Muscle layer of colon (tissue), 2 donors: ENCODE measurements around the gene MS4A4A.

Source experiments
- H3K27ac ChIP-seq: one replicate; pipeline ENCODE4 v1.7.0; 2013; ENCODE audit warnings: low read depth, mild to moderate bottlenecking, low read length, moderate library complexity
- H3K27me3 ChIP-seq, 2 donors: one replicate each; pipeline ENCODE4 v1.7.0; 2013; ENCODE audit warnings: low read length in 2 of 2, mild to moderate bottlenecking in 2 of 2; ENCODE audit not compliant: insufficient read depth in 2 of 2, control insufficient read depth in 1 of 2
- H3K36me3 ChIP-seq: one replicate; pipeline ENCODE4 v1.7.0; 2013; ENCODE audit warnings: mild to moderate bottlenecking, low read length; ENCODE audit not compliant: insufficient read depth
- H3K4me1 ChIP-seq: one replicate; pipeline ENCODE4 v1.7.0; 2013; ENCODE audit warnings: mild to moderate bottlenecking, low read length; ENCODE audit not compliant: insufficient read depth
- H3K4me3 ChIP-seq, 2 donors: one replicate each; pipeline ENCODE4 v1.7.0; 2013; ENCODE audit warnings: low read length in 2 of 2, low read depth in 1 of 2, mild to moderate bottlenecking in 1 of 2, moderate library complexity in 1 of 2
- H3K9ac ChIP-seq: one replicate; pipeline ENCODE4 v1.7.0; 2013; ENCODE audit warnings: low read length
- H3K9me3 ChIP-seq: one replicate; pipeline ENCODE4 v1.7.0; 2013; ENCODE audit warnings: mild to moderate bottlenecking, low read length
- donor health status: abdominal sarcoma.
- donor health status: Adenocarcinoma of cecum.

The MS4A4A gene

DNA sequence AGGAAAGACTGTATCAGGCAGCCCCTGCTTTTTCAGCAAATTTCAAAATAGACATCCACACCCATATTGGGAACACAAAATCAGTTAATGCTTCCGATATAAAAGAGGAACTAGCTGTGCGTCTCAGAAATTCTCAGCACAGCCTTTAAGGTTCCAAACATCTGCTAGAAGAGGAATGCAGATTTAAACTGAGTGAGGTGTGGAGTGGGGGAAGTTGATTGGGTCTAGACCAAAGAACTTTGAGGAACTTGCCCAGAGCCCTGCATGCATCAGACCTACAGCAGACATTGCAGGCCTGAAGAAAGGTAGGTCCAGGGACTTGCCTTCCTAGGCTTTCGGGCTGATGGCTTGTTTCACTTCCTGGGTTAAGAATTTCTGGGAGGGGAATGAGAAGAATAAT is at the start of gene MS4A4A:
Gene MS4A4A (plus strand): TSS at position 255 of the 400 bp plus-strand sequence. CDS start 10 bp downstream, at position 265.
- Histone ChIP-seq H3K9me3 (no peaks in the 10 kb centered on the region), H3K9ac (no peak within 1 kb of the TSS), H3K27me3 (no peaks in the 10 kb centered on the region), H3K4me3 (no peak within 1 kb of the TSS), H3K27ac (no peak within 1 kb of the TSS), H3K4me1 (no peaks in the 10 kb centered on the region), H3K36me3 (no peaks in the 10 kb centered on the region)

DNA sequence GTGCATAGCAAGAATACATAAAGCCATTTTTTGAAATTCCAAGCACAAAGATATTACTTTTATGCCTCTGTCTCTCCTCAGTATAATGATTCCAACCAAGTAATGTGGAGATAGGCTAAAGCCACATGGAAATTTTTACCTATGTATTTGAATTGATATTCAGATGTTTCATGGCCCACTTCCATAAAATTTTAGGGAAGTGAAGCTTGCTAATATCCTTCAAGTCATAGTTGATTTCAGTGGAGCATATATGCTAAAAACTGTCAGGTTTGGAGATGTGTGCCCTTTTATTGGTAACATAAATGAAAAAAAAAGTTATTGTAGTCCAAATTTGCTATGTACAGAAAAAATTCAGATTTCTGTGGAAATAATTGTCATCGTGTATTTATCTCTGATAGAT is 49.8 kb upstream of the MS4A4A start:
- H3K9me3 ChIP-seq: no peaks in the 10 kb centered on the region
- no peaks in the 10 kb centered on the region for H3K27me3 ChIP-seq
- no peak overlapping the region for H3K9ac ChIP-seq
- H3K36me3 ChIP-seq: no peaks in the 10 kb centered on the region
- H3K4me1 ChIP-seq: no peaks in the 10 kb centered on the region
- no peak overlapping the region for H3K4me3 ChIP-seq
- H3K27ac ChIP-seq: no peak overlapping the region

DNA sequence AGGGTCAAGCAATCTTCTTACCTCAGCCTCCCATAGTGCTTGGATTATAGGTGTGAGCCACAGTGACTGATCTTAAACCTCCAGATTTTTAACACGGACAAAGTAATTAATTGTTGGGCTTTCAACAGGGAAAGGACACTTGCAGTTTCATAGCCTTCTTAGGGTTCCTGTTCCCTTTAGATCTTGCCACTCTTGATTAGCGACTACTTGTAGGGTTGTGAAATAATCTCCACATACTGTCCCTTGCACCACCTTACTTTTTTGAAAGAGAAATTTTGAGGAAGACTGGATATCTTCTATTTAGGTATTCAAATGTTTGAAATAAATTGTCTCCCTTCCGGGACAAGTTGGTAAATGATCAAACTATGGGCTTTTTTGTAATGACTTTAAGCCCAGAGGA is 45.1 kb upstream of the MS4A4A start:
- H3K9ac ChIP-seq: no peak overlapping the region
- no peaks in the 10 kb centered on the region for H3K4me1 ChIP-seq
- no peak overlapping the region for H3K27ac ChIP-seq
- no peaks in the 10 kb centered on the region for H3K36me3 ChIP-seq
- no peak overlapping the region for H3K4me3 ChIP-seq
- H3K9me3 ChIP-seq: no peaks in the 10 kb centered on the region
- H3K27me3 ChIP-seq: no peaks in the 10 kb centered on the region

DNA sequence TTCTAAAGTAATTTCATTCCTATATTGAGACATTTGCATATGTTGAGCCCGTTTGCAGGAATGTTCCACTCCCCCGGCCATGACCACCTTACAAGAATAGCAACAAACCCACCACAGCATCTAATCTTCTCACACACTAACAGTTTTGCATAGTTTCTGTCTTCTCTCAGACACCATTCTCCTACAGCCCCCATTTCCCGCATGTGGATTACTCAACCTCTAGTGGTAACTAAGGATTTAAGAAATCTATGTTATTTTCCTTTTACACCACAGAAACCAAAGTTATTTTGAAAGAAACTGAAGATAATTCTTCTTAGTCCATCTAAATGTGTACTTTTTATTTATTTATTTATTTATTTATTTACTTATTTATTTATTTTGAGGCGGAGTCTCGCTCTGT is 39.8 kb upstream of the MS4A4A start:
- Histone ChIP-seq H3K27ac (no peak overlapping the region), H3K9ac (no peak overlapping the region), H3K27me3 (no peaks in the 10 kb centered on the region), H3K36me3 (no peaks in the 10 kb centered on the region), H3K4me3 (no peak overlapping the region), H3K4me1 (no peaks in the 10 kb centered on the region), H3K9me3 (no peaks in the 10 kb centered on the region)

DNA sequence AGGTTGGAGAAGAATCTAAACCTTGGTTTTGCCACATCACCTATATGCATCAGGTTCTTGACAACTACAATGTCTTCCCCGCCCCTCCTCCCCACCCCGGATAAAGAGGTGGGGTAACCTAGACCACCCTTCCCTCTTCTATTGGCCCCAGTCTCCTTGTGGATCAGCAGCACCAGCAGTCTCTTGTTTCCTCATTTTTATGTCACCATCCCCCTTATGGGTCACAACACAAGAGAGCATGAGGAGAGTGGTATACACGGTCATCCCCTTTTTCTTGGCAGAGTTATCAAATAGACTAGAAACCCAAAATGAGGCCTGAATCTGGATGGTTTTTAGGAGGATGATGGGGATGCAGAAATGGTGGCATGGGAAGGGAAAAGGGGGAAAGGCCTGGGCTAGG is 38.7 kb upstream of the MS4A4A start:
- H3K27me3 ChIP-seq: no peaks in the 10 kb centered on the region
- H3K4me1 ChIP-seq: no peaks in the 10 kb centered on the region
- no peaks in the 10 kb centered on the region for H3K9me3 ChIP-seq
- no peak overlapping the region for H3K4me3 ChIP-seq
- no peak overlapping the region for H3K9ac ChIP-seq
- no peaks in the 10 kb centered on the region for H3K36me3 ChIP-seq
- no peak overlapping the region for H3K27ac ChIP-seq

DNA sequence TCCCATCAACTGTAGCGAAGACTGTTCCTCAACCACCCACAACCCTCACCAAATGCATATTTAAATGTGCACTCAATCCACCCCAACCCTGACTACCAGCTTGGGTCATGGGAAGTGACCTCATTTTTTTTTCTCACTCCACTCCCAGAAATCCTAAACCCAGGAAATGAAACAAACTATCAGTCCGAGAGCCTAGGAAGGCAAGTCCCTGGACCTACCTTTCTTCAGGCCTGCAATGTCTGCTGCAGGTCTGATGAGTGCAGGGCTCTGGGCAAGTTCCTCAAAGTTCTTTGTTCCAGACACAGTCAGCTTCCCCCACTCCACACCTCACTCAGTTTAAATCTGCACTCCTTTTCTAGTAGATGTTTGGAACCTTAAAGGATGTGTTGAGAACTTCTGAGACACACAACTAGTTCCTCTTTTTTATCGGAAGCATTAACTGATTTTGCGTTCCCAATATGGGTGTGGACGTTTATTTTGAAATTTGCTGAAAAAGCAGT is 37.7 kb upstream of the MS4A4A start, which contains the start of gene MS4A4E:
Gene MS4A4E (minus strand): TSS at position 398 of the 500 bp plus-strand sequence. CDS start 13,082 bp downstream, outside the sequence.
- no peaks in the 10 kb centered on the region for H3K36me3 ChIP-seq
- no peaks in the 10 kb centered on the region for H3K27me3 ChIP-seq
- no peaks in the 10 kb centered on the region for H3K9me3 ChIP-seq
- H3K4me3 ChIP-seq: no peak within 1 kb of the TSS
- H3K27ac ChIP-seq: no peak within 1 kb of the TSS
- no peaks in the 10 kb centered on the region for H3K4me1 ChIP-seq
- H3K9ac ChIP-seq: no peak within 1 kb of the TSS

DNA sequence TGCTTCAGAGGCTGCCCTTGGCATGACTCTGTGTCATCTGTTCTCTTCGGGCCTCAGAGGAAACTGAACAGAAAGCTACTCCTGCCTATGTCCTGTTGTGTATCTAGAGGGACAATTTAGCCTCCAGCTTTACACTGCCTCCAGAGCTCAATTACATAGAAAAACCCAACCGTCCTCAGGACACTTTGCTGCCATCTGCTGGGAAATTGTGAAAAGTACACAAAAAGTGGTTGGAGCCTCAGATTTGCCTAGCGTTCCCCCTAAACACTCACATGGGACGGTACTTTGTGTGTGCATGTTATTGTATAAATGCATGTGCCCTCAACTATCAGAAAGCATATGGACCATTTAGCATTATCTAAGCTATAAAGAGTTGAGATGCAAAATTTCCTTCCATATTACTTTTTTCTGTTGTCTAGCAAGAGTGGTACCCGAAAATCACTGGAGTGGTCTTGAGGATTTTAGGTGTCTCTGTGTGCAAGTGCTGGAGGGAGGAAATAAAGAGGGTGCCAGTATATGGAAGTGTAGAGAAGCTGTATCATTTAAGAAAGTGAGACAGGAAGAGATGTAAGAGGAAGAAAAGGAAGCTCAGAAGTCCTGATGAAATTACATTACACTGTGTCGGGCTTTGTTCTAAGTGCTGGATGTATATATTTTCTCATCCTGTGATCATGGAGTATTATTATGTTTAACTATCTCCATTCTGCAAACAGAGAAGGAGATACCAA is 28.8 kb upstream of the MS4A4A start:
- H3K4me1 ChIP-seq: no peaks in the 10 kb centered on the region
- H3K9ac ChIP-seq: no peak overlapping the region
- no peaks in the 10 kb centered on the region for H3K36me3 ChIP-seq
- no peaks in the 10 kb centered on the region for H3K27me3 ChIP-seq
- no peak overlapping the region for H3K4me3 ChIP-seq
- no peaks in the 10 kb centered on the region for H3K9me3 ChIP-seq
- H3K27ac ChIP-seq: no peak overlapping the region

DNA sequence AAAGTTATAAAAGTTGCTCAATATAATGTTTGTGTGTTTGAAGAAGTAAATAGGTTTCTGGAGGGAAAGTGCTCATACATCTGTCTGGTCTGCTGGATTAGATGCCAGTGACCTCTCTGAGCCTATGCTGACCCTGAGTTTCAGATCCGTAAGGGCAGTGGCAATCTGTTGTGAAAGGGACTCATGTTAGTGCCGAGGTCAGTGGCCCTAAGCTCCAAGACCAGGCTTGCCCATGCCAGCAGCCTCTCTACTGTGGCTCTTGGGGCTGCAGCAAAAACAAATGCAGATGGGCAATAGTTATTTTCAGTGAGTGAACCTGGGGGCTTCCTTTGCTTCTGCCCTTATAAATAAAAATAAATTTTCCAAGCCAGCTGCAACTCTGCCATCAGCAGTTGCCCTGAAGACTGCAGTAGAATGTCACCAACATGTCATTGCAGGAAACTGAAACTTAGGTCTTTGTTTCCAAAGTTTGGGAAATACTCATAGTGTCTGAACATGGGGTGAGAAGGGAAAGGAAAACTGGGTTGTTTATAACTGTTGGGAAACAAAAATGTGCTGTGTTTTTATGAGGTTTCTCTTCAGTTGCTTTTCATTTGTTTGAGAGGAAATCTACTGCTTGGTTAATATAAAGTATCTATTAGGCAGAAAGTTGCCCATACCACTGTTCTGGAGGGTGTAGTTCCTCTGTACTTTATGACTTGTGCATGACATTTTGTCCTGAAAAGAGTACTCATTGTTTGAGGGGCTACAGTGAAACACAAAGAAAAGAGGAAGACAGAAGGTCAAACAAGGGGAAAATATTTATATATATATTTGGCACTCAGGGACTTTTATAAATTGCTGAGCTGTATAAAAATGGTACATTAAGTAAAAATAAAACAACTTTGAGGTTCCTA is 28.0 kb upstream of the MS4A4A start:
- Histone ChIP-seq H3K4me1 (no peaks in the 10 kb centered on the region), H3K36me3 (no peaks in the 10 kb centered on the region), H3K27ac (no peak overlapping the region), H3K4me3 (no peak overlapping the region), H3K9me3 (no peaks in the 10 kb centered on the region), H3K27me3 (no peaks in the 10 kb centered on the region), H3K9ac (no peak overlapping the region)

DNA sequence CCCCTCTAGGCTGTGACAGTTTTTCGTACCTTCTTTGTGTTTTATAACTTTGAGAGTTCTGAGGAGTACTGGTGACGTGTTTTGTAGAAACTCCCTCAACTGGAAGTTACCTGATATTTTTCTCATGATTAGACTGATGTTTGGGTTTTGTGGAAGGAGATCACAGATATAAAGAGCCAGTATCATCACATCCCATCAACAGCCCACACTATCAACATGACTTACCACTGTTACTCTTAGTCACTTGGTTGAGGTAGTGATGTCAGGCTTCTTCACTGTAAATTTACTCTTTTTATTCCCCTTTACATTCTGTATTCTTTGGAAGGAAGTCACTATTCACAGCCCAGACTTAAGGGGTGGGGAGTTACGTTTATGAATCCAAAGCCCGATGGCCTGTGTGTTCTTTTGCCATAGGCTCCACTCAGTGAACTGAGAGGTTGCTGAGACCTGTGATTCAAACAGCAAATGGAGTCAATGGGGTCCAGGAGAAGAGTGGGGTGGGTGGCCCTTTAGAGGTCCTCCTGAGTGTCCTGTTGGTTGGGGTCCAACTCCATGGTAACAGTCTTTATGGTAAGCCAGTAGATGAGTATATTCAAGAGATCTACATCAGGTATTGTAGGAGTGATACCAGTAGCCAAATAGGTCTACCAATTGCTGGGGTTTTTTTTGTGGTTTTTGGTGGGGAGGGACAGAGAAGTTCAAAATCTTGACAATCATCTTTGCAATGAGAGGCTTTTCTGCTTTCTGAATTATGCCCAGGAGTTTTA is 22.3 kb upstream of the MS4A4A start:
- no peaks in the 10 kb centered on the region for H3K36me3 ChIP-seq
- H3K27ac ChIP-seq: no peak overlapping the region
- no peaks in the 10 kb centered on the region for H3K4me1 ChIP-seq
- H3K27me3 ChIP-seq: no peaks in the 10 kb centered on the region
- H3K9me3 ChIP-seq: no peaks in the 10 kb centered on the region
- no peak overlapping the region for H3K4me3 ChIP-seq
- H3K9ac ChIP-seq: no peak overlapping the region

DNA sequence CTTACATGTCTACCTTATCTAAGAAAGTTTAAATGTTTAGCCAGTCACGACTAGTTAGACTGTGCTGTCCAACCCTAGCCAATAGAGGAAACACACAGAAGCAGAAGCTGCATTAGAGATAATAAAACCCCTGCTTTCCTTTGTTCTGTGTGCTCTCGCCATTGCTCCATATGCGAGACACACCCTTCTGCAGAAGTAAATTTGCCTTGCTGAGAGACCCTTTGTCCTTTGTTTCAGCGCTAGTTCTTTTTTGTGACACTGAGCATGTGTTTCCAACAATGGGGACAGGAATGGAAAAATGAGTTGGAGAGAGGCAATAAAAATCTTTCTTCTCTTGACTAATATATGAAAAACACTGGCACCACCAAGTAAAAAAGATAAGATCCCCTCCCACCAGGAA is 19.5 kb upstream of the MS4A4A start:
- no peak overlapping the region for H3K4me3 ChIP-seq
- no peaks in the 10 kb centered on the region for H3K36me3 ChIP-seq
- H3K27ac ChIP-seq: no peak overlapping the region
- no peak overlapping the region for H3K9ac ChIP-seq
- H3K4me1 ChIP-seq: no peaks in the 10 kb centered on the region
- no peaks in the 10 kb centered on the region for H3K27me3 ChIP-seq
- H3K9me3 ChIP-seq: no peaks in the 10 kb centered on the region

DNA sequence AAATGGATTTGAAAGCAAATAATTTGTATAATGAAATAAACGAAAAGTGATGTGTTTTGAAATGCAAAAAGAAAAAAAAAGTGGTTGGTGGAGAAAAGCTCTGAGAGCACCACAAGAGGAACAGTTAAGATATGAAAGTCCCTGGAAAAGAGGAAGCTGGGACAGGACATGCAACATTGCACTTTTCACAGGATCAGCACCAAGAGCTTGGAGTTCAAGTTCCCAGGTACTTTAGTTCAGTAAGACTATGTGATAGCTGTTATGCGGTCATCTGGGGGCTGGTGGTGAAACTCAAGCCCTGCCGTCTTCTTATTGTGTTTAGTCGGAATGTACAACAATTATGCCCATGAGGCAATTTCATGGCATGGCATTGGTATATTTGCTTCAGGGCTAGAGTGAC is 17.1 kb upstream of the MS4A4A start:
- Histone ChIP-seq H3K4me1 (no peaks in the 10 kb centered on the region), H3K27me3 (no peaks in the 10 kb centered on the region), H3K36me3 (no peaks in the 10 kb centered on the region), H3K9me3 (no peaks in the 10 kb centered on the region), H3K9ac (no peak overlapping the region), H3K27ac (no peak overlapping the region), H3K4me3 (no peak overlapping the region)
